Heart left ventricle (tissue), 13 donors: ENCODE measurements around the gene BRSK2.

Source experiments
- POLR2A ChIP-seq, 2 donors: fragments of 450-650 bp; IDR thresholded peaks; one replicate each; pipeline ENCODE4 v1.6.1; 2017; ENCODE audit warnings: antibody characterized with exemption in 2 of 2, mild to moderate bottlenecking in 2 of 2, moderate library complexity in 2 of 2
- TF ChIP-seq, protein P1 (sequence below), 12 donors: fragments of 200-600 bp; sonication (generic) in 4 of 12; IDR thresholded peaks; one replicate each; pipeline versions ENCODE4 v1.5.0 to v1.8.0; 2018 to 2022; ENCODE audit warnings: antibody characterized with exemption in 12 of 12, mild to moderate bottlenecking in 5 of 12
- donor health status: ischemic (EF 13 %, LVEDD 7.1; RV severe dilation, severe dysfunction).
- donor health status: DM: no; HTN: yes; CAD: no.
- donor health status: DM: no; HTN: no; CAD: no.
- donor health status: ischemic (EF 25% LVEDD 6.9; RV normal size, moderate dysfunction).
- donor health status: ischemic (EF 25% LVEDD 5.7; RV mildly dilated, moderate dysfunction).
- donor health status: ischemic (EF 35%, LVEDD 5.7; RV mildly dilated, moderate dysfunction).
- donor health status: nonischemic (EF 11% LVEDD 7.7; RV severe dilation, severe dysfunction).
- donor health status: DM: yes; HTN: yes; CAD: no.
- donor health status: PGD.
- donor health status: ischemic (EF 29% LVEDD 5.4; RV normal size, mild dysfunction).
- donor health status: nonischemic (EF 23%, LVEDD 6.1; RV moderate dilation, normal function).

DNA sequence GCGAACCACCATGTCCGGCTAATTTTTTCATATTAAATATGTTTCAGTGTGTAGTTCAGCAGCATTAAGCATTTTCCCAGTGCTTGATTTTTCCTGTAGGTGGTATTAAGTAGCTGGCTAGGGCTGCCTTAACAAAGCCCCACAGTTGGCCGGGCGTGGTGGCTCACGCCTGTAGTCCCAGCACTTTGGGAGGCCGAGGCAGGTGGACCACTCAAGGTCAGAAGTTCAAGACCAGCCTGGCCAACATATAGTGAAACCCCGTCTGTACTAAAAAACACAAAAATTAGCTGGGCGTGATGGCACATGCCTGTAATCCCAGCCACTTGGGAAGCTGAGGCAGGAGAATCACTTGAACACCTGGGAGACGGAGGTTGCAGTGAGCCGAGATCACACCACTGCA is 46.8 kb upstream of the BRSK2 start:
- TF ChIP-seq, protein P1, sequence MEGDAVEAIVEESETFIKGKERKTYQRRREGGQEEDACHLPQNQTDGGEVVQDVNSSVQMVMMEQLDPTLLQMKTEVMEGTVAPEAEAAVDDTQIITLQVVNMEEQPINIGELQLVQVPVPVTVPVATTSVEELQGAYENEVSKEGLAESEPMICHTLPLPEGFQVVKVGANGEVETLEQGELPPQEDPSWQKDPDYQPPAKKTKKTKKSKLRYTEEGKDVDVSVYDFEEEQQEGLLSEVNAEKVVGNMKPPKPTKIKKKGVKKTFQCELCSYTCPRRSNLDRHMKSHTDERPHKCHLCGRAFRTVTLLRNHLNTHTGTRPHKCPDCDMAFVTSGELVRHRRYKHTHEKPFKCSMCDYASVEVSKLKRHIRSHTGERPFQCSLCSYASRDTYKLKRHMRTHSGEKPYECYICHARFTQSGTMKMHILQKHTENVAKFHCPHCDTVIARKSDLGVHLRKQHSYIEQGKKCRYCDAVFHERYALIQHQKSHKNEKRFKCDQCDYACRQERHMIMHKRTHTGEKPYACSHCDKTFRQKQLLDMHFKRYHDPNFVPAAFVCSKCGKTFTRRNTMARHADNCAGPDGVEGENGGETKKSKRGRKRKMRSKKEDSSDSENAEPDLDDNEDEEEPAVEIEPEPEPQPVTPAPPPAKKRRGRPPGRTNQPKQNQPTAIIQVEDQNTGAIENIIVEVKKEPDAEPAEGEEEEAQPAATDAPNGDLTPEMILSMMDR (IDR thresholded peaks at IDR 0.05), result no peak
- no peak for TF ChIP-seq POLR2A (IDR thresholded peaks at IDR 0.05)
